Peyer's patch (tissue), 4 donors: ENCODE measurements around the gene GZMH. TPM values are rescaled to one million over a fixed set of nuclear protein-coding genes. Genes with fewer than 3 reads are reported as not detected.

Experiments
- DNase-seq, 3 donors: peaks; one replicate each; pipeline ENCODE4 v3.0.0-alpha.2; 2017 to 2019
- H3K27ac ChIP-seq, 4 donors: fragments of 200-600 bp; sonication (generic); one replicate each; pipeline ENCODE4 v1.5.1; 2016 to 2019
- H3K27me3 ChIP-seq, 2 donors: fragments of 200-600 bp; sonication (generic); one replicate each; pipeline ENCODE4 v1.5.1; 2019
- H3K36me3 ChIP-seq, 3 donors: fragments of 200-600 bp; sonication (generic); one replicate each; pipeline ENCODE4 v1.5.1; 2016 to 2019
- H3K4me1 ChIP-seq, 4 donors: fragments of 200-600 bp; sonication (generic); one replicate each; pipeline ENCODE4 v1.5.1; 2016 to 2019
- H3K4me3 ChIP-seq, 4 donors: fragments of 200-600 bp; sonication (generic); 1 replicate in 3 of 4; 2 replicates in 1 of 4; pipeline ENCODE4 v1.5.1; 2016 to 2019; ENCODE audit warnings: mild to moderate bottlenecking in 1 of 4
- H3K9me3 ChIP-seq, 4 donors: fragments of 200-600 bp; sonication (generic); one replicate each; pipeline ENCODE4 v1.5.1; 2016 to 2019; ENCODE audit warnings: mild to moderate bottlenecking in 1 of 4
- POLR2A ChIP-seq, 2 donors: fragments of 450-650 bp; IDR thresholded peaks; one replicate each; pipeline ENCODE4 v1.5.1; 2017; ENCODE audit warnings: antibody characterized with exemption in 2 of 2, mild to moderate bottlenecking in 2 of 2, moderate library complexity in 2 of 2
- total RNA-seq, 4 donors: library from RNA; depleted of rRNA; stranded (reverse); fragments of >200 nt; gene quantifications; one replicate each; pipeline ENCODE4 v1.1.0, GENCODE V29; 2016
- TF ChIP-seq, protein P1 (sequence below), 6 experiments: fragments of 450-650 bp in 4 of 6; fragments of 200-600 bp in 2 of 6; sonication (generic) in 1 of 6; IDR thresholded peaks; one replicate each; pipeline ENCODE4 v1.5.1; 2017 to 2019; ENCODE audit warnings: antibody characterized with exemption in 6 of 6, mild to moderate bottlenecking in 3 of 6, moderate library complexity in 1 of 6

The GZMH gene
- total RNA-seq, 4 donors from 2014 or later = 1.2 TPM; not detected in 3

DNA sequence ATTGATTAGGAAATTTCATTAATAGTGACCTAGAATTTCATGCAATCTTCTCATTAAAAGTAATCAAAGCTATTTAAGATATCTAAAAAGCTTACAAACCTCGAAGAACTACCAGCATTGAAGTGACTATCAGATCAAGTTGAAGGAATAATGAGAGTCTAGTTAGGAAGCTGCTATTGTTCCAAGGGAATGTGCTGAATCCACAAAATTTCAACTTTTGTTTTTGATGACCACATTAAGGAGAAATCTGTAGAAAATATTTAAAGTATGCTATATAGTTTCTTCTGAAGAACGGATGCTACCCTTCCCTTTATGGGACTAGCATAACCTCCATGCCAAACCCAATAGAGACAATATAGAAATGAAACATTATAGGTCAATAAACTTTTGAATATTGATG is 30.9 kb downstream of the GZMH start:
- DNase-seq = no peak
- H3K9me3 ChIP-seq = no peaks in the 10 kb centered on the region
- no peaks in the 10 kb centered on the region for H3K36me3 ChIP-seq
- no peaks in the 10 kb centered on the region for H3K27me3 ChIP-seq
- no peak overlapping the region for H3K27ac ChIP-seq
- no peak for TF ChIP-seq POLR2A (IDR thresholded peaks at IDR 0.05)
- TF ChIP-seq, protein P1, sequence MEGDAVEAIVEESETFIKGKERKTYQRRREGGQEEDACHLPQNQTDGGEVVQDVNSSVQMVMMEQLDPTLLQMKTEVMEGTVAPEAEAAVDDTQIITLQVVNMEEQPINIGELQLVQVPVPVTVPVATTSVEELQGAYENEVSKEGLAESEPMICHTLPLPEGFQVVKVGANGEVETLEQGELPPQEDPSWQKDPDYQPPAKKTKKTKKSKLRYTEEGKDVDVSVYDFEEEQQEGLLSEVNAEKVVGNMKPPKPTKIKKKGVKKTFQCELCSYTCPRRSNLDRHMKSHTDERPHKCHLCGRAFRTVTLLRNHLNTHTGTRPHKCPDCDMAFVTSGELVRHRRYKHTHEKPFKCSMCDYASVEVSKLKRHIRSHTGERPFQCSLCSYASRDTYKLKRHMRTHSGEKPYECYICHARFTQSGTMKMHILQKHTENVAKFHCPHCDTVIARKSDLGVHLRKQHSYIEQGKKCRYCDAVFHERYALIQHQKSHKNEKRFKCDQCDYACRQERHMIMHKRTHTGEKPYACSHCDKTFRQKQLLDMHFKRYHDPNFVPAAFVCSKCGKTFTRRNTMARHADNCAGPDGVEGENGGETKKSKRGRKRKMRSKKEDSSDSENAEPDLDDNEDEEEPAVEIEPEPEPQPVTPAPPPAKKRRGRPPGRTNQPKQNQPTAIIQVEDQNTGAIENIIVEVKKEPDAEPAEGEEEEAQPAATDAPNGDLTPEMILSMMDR (IDR thresholded peaks at IDR 0.05) = no peak
- H3K4me1 ChIP-seq = no peaks in the 10 kb centered on the region
- no peak overlapping the region for H3K4me3 ChIP-seq

DNA sequence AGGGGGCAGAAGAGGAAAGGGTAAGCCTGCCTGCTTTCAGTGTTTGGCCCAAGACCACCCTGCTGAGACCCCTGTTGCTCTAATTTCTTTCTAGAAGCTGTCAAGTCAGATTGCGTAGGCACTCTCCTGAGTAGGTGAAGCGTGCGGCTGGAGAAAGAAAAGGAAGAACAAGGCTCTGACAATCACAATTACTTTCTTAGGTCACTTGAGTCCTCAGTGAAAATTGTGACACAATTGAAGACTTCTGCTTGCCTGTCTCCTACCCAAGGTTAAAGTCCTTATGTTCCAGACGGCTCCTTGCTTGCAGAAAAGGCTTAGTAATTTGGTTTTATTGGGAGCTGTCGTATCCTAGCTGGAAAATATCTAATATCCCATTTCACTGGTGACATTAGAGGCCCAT is 32.7 kb downstream of the GZMH start:
- no peaks in the 10 kb centered on the region for H3K4me1 ChIP-seq
- H3K27me3 ChIP-seq = no peaks in the 10 kb centered on the region
- DNase-seq = no peak
- no peak overlapping the region for H3K4me3 ChIP-seq
- H3K9me3 ChIP-seq = no peaks in the 10 kb centered on the region
- H3K27ac ChIP-seq = no peak overlapping the region
- TF ChIP-seq, protein P1 (IDR thresholded peaks at IDR 0.05) = no peak
- TF ChIP-seq POLR2A (IDR thresholded peaks at IDR 0.05) = no peak
- H3K36me3 ChIP-seq = no peaks in the 10 kb centered on the region

DNA sequence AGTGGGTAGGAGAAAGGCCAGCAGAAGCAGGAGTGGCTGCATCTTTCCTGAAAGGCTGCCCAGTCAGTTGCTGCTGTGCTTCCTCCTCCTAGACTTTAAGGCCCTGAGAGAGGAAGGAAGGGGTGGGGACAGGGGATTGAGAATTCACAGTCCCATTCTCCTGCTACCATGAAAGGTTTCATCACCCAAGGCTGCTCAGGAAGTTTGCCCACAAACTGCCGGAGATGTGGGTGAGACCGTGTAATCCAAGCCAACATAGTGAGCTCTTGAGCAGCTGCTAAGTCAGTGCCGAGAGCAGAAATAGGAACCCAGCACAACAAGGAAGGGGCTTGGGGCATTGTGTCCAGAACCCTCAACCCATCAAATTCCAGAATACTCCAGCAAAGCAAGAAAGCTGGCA is 33.3 kb downstream of the GZMH start, which contains the start of gene CTSG:
Gene CTSG, minus strand, starts transcription at position 69 of the 400 bp plus-strand sequence. Its CDS starts 27 bp downstream, at position 42.
- TF ChIP-seq, protein P1 (IDR thresholded peaks at IDR 0.05) = no peak
- TF ChIP-seq POLR2A (IDR thresholded peaks at IDR 0.05) = no peak
- Histone ChIP-seq H3K4me3 (no peak within 1 kb of the TSS), H3K27ac (no peak within 1 kb of the TSS), H3K4me1 (no peaks in the 10 kb centered on the region), H3K36me3 (no peaks in the 10 kb centered on the region), H3K27me3 (no peaks in the 10 kb centered on the region), H3K9me3 (no peaks in the 10 kb centered on the region)
- DNase-seq = no peak

DNA sequence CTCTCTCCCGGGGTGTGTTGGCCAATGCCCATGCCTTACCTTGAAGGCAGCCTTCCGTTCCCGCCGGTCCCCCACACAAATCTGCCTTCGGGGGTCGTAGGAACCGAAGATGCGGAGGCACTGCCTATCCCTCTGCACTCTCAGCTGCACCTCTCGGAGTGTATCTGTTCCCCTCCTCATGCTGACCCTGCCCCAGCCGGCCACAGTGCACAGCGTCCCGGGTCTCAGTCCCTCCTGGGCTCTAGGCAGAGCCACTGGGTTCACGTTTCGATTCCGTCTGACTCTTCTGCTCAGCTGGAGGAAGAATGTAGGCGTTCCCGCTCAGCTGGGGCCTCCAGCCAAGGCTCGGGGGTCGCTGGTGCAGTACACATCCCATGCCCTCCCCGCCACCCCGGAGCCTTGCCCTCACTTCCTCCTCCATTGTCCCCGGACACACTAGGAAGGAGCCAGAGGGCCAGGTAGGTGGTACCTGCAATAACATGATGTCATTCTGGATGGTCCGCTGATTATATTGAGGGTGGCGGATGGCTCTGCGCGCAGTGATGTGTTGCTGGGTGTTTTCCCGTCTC is 35.2 kb downstream of the GZMH start:
- Histone ChIP-seq H3K36me3 (no peaks in the 10 kb centered on the region), H3K27me3 (no peaks in the 10 kb centered on the region), H3K4me3 (no peak overlapping the region), H3K9me3 (no peaks in the 10 kb centered on the region), H3K27ac (no peak overlapping the region), H3K4me1 (no peaks in the 10 kb centered on the region)
- no peak for TF ChIP-seq POLR2A (IDR thresholded peaks at IDR 0.05)
- TF ChIP-seq, protein P1 (IDR thresholded peaks at IDR 0.05) = no peak
- DNase-seq = no peak

DNA sequence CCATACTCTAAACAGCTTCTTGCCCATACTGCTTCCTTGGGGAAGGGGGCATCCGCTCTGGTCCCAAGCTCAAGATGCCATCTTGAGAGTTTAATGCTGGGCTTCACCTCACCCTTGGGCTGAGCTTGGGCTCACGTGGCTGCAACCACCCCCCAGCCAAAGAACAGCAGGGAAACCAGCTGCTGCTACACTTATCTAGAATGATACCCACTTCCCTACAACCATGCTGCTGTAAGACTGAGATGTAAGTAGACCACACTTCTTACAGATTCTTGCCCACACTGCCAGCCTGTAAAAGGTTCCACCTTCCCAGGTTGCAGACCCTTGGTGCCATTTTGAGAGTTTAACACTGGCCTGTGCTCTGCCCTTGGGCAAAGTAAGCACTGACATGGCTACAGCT is 43.2 kb downstream of the GZMH start:
- H3K9me3 ChIP-seq = peaks cover 0 to 8% (median 2%) of the 10 kb centered on the region in 4 donors
- no peak for DNase-seq
- no peaks in the 10 kb centered on the region for H3K36me3 ChIP-seq
- no peak overlapping the region for H3K27ac ChIP-seq
- no peak overlapping the region for H3K4me3 ChIP-seq
- H3K4me1 ChIP-seq = no peaks in the 10 kb centered on the region
- H3K27me3 ChIP-seq = no peaks in the 10 kb centered on the region
- TF ChIP-seq, protein P1 (IDR thresholded peaks at IDR 0.05) = no peak
- no peak for TF ChIP-seq POLR2A (IDR thresholded peaks at IDR 0.05)

DNA sequence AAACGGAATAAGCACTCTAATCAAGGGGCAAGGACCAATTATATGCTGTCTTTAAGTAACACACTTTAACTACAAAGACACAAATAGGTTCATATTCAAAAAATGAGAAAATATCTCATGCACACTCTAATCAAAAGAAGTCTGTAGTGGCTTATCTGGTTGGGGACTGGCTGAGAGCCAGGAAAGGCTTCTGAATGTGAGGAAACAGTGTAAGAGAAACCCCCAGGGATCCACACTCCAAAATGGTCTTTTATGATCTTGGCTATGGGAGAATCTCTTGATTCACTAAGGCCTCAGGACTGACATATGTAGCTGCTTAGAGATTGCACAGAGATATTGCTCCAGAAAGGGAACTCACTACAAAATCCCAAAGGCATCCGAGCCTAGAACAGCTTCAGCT is 43.7 kb downstream of the GZMH start:
- TF ChIP-seq, protein P1 (IDR thresholded peaks at IDR 0.05) = no peak
- no peak for TF ChIP-seq POLR2A (IDR thresholded peaks at IDR 0.05)
- DNase-seq = no peak
- peaks cover 0 to 8% (median 2%) of the 10 kb centered on the region in 4 donors for H3K9me3 ChIP-seq

More for the DNA sequence above, 43.7 kb downstream of the GZMH start:
- Histone ChIP-seq H3K4me1 (no peaks in the 10 kb centered on the region), H3K27me3 (no peaks in the 10 kb centered on the region), H3K36me3 (no peaks in the 10 kb centered on the region), H3K4me3 (no peak overlapping the region), H3K27ac (no peak overlapping the region)
